KBM-7 (cell line): Measurements from ENCODE around the gene SNX6.
A peak's percentile ranks its signal among the peaks of the same experiment; 100 is the strongest.
"Not testable (repeated sequence)": the region's sequence is repeated elsewhere in the genome, so short reads cannot be mapped to it uniquely, and the experiment has no call there.

Experiments
- DNase-seq: peaks from one replicate; pipeline ENCODE4 v3.0.0-alpha.2; 2015
- in situ Hi-C: fragments of 300-500 bp; cut with MboI; formaldehyde crosslinking; loops from 2 replicates; pipeline ENCODE4 v1.14.3; 2020; ENCODE audit warnings: low sequenced_read_pairs, low pct_unique_long_range_greater_than_20kb, mixed read lengths

Gene SNX6

GRCh38 chr14:34539407-34540180 is 90.4 kb downstream of the SNX6 start, which contains the start of gene EAPP:
EAPP (minus strand) TSS chr14:34539701; CDS start chr14:34539628, 73 bp downstream.
- peak; percentile 93 for DNase-seq
- in situ Hi-C loops = no loop called here

- in situ Hi-C loops = no loop called here
- DNase-seq = no peak
Observed at GRCh38 chr14:34538871-34539406, 91.0 kb downstream of the SNX6 start.

- in situ Hi-C loops, DNase-seq: not testable (repeated sequence)
Observed at GRCh38 chr14:34538096-34538495, 91.9 kb downstream of the SNX6 start.

- in situ Hi-C loops = no loop called here
- no peak for DNase-seq
Observed at GRCh38 chr14:34537677-34538009, 92.3 kb downstream of the SNX6 start.

- in situ Hi-C loops = no loop called here
Observed at GRCh38 chr14:34536951-34537676, 92.8 kb downstream of the SNX6 start.

GRCh38 chr14:34527591-34527990 is 102.4 kb downstream of the SNX6 start:
- in situ Hi-C loops = no loop called here
- DNase-seq = no peak

More at GRCh38 chr14:34536951-34537676, 92.8 kb downstream of the SNX6 start:
- DNase-seq = no peak

- DNase-seq, in situ Hi-C loops: not testable (repeated sequence)
Observed at GRCh38 chr14:34524216-34524615, 105.7 kb downstream of the SNX6 start.

- no peak for DNase-seq
- in situ Hi-C loops = no loop called here
Observed at GRCh38 chr14:34522496-34522895, 107.5 kb downstream of the SNX6 start.

GRCh38 chr14:34521071-34521470 is 108.9 kb downstream of the SNX6 start:
- in situ Hi-C loops, DNase-seq: not testable (repeated sequence)

- in situ Hi-C loops, DNase-seq: not testable (repeated sequence)
Observed at GRCh38 chr14:34520304-34520970, 109.5 kb downstream of the SNX6 start.
